MV-4-11 (cell line): ENCODE results near the gene TMEM247.
"Not testable (repeated sequence)": the region's sequence is repeated elsewhere in the genome, so short reads cannot be mapped to it uniquely, and the experiment has no call there.

Experiments
- DNase-seq: peaks from one replicate; lab custom pipeline; 2025; lab: John Stamatoyannopoulos, UW

Gene TMEM247

GRCh38 chr2:46512185-46512584, 32.8 kb downstream of the TMEM247 start:
- peak; percentile 24 for DNase-seq

DNA sequence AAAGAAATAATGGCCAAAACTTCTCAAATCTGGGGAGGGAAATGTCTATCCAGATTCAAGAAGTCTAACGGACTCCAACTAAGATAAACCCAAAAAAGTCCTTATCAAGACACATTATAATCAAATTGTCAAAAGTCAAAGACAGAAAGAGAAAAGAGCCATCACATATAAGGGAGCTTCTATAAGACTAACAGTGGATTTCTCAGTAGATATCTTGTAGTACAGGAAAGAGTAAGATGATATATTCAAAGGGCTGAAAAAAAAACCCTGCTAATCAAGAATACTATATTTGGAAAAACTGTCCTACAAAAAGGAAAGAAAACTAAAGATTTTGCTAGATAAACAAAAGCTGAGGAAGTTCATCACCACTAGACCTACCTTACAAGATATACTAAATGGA, 35.4 kb downstream of the TMEM247 start:
- no peak for DNase-seq

- DNase-seq = no peak
These were observed 38.1 kb downstream of the TMEM247 start for GRCh38 chr2:46517485-46517884.

DNA sequence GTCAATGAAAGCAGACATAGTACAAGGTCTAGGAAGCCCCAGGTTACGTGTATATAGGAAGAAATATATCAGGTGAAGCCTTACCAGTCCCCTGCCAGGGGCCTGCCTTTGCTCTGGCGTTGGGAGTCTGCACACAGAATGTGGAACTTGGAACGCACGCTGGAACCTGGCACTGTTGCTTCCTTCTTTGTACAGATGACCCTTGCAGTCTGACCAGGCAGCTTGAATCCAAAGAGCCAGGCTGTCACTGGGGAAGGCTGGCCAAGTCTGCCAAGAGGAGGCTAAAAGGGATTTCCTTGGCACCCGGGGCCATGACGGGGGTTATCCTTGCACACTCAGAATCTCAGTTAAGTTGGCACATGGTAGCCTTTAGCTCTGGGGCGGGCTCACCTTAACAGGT, 39.5 kb downstream of the TMEM247 start:
- DNase-seq = no peak

- no peak for DNase-seq
These were observed 39.9 kb downstream of the TMEM247 start for GRCh38 chr2:46519265-46519664.

DNA sequence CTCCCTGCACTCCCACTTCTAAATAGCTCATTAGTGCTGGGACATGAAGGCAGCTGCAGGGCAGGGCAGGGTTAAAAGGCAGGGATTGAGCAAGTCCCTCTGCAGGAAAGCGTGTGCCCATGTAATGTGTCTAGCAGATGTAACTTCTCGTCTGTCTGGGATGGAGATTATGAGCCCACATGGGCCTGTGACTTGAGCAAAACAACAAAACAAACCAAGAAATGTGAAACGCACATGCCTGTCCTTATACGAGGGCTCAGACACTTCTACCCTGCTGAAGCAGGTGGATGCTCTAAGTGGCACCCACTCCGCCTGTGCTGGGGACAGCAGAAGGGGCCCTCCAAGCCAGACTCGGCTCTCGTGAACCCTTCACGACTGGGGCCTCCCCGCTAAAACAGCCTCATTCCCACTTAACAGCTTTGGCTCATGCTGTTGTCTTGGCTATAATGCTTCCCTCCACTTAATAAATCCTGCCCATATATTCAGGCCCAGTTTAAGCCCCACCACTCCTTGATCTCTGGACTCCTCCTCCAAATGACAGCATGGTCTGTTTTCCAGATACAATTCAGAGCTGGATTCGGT, 40.9 kb downstream of the TMEM247 start:
- DNase-seq = peak; percentile 13

- DNase-seq = peak; percentile 67
These were observed 41.9 kb downstream of the TMEM247 start for GRCh38 chr2:46521215-46521683.

DNA sequence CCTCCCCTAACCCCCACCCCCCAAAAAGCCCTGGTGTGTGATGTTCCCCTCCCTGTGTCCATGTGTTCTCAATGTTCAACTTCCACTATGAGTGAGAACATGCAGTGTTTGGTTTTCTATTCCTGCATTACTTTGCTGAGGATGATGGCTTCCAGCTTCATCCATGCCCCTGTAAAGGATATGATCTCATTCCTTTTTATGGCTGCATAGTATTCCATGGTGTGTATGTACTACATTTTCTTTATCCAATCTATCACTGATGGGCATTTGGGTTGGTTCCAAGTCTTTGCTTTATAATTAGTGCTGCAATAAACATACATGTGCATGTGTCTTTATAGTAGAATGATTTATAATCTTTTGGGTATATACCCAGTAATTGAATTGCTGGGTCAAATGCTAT, 43.0 kb downstream of the TMEM247 start:
- not testable (repeated sequence) for DNase-seq

DNA sequence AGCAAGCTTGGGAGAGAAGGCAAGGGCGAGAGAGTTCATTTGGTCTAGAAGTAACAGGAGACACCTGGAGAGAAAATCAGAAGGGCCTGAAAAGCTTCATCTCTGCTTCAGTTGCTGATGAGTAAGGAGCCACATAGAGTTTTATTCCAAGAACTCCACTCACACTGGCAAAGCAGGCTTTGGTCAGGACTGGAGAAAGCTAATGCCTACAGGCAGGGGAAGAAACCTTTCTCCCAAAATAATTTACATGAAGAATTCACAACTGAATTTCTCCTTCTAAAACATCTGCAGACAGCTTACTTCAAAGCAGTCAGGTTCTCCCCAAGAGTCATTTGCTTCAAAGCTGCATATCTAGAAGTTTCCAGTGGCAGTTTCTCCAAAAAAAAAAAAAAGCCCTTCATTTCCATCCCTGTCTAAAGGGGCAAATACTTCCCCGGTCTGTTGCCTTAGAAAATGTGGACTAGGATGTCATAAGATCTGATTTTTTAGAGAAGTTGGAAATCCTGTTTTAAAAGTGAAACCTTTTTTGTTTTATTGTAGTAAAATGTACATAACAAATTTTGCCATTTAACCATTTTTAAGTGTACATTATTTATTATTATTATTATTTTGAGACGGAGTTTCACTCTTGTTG, 46.3 kb downstream of the TMEM247 start:
- DNase-seq = peak; percentile 15

DNA sequence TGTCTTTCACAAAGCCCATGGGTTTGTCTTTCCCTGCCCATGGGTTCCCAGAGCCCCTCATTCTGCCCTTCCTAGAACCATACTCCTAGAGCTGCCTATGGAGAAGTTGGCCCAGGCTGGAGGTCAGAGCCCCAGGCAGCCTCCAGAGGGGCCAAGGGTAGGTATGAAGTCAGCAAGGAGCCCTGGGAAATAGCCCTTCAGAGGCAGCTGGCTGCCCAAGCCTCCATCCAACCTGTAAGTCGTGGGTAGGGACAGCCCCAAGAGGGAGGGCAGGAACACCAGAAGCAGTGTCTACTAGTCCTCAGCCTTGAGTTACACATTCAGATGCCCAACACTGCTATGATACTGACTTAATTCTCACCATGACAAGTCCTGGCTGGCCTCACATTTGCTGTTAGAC, 49.5 kb downstream of the TMEM247 start:
- DNase-seq = no peak

DNA sequence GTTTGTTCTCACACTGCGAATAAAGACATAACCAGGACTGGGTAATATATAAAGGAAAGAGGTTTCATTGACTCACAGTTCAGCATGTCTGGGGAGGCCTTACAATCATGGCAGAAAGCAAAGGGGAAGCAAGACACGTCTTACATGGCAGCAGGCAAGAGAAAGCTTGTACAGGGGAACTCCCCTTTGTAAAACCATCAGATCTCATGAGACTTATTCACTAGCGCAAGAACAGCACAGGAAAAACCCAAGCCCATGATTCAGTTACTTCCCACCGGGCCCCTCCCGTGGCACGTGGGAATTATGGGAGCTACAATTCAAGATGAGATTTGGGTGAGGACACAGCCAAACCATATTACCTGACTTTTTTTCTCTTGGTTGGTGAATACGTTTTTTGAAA, 51.3 kb downstream of the TMEM247 start:
- DNase-seq = peak; percentile 5

DNA sequence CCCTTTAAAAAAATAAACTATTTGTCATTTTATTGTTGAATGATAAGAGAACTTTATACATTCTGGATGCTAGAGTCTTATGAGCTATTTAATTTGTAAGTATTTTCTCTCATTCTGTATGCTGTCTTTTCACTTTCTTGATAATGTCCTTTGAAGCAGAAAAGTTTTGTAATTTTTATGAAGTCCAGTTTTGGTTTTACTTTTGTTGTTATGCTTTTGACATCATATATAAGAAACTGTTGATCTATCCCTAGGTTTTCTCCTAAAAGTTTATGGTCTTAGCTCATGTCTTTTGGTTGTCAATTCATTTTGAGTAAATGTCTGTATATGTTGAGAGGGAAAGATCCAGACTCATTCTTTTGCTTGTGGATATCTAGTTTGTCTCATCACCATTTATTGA, 52.5 kb downstream of the TMEM247 start:
- no peak for DNase-seq
